Mucosa of descending colon (tissue), 3 donors: ENCODE data around the gene SLC13A2. TPM values are rescaled to one million over a fixed set of nuclear protein-coding genes. Genes with fewer than 3 reads are reported as not detected.

ENCODE experiments used
- ATAC-seq: fragments of 200-7000 bp; cut with Tn5 transposase; one replicate; pipeline ENCODE4 v1.9.1; 2020; ENCODE audit warnings: mild to moderate bottlenecking, moderate library complexity
- DNase-seq, 3 donors: peaks; one replicate each; pipeline ENCODE4 v3.0.0-alpha.2; 2020
- H3K36me3 ChIP-seq: fragments of 200-600 bp; one replicate; pipeline ENCODE4 v1.8.0; 2021; ENCODE audit warnings: low read depth, mild to moderate bottlenecking
- H3K4me1 ChIP-seq: fragments of 200-600 bp; one replicate; pipeline ENCODE4 v1.8.0; 2021; ENCODE audit warnings: low read depth, mild to moderate bottlenecking
- H3K4me3 ChIP-seq: fragments of 200-600 bp; one replicate; pipeline ENCODE4 v1.8.0; 2021; ENCODE audit warnings: mild to moderate bottlenecking
- H3K9me3 ChIP-seq: fragments of 200-600 bp; one replicate; pipeline ENCODE4 v1.8.0; 2021; ENCODE audit warnings: mild to moderate bottlenecking
- intact Hi-C, 2 donors: fragments of 100-400 bp; cut with DNase I in 1 of 2; cut with micrococcal nuclease in 1 of 2; formaldehyde crosslinking; loops; one replicate each; pipeline versions ENCODE4 v1.11.0 to v1.11.1; 2022; cut with DNase I, micrococcal nuclease
- total RNA-seq, 3 donors: library from RNA; stranded (reverse); fragmentation: NEBNext Ultra II Directional in 2 of 3; extraction: Animal tissue kit (Norgen Biotek cat#: 25700) in 2 of 3; gene quantifications; one replicate each; pipeline versions ENCODE4 v1.2.1 to v1.2.4, GENCODE V29; 2021 to 2023
- TF ChIP-seq, protein P1 (sequence below): fragments of 200-600 bp; IDR thresholded peaks from one replicate; pipeline ENCODE4 v1.8.0; 2022; ENCODE audit warnings: antibody characterized with exemption, mild to moderate bottlenecking
- donor health status: DM: no; HTN: no; CAD: no; lungs with moderate emphysema.
- donor health status: DM: no; HTN: no; CAD: no.
- donor health status: DM: no; HTN: yes; CAD: no.

The SLC13A2 gene
- total RNA-seq, 3 donors from 2014 or later, result 14.9 to 87.0 (median 17.1) TPM

DNA sequence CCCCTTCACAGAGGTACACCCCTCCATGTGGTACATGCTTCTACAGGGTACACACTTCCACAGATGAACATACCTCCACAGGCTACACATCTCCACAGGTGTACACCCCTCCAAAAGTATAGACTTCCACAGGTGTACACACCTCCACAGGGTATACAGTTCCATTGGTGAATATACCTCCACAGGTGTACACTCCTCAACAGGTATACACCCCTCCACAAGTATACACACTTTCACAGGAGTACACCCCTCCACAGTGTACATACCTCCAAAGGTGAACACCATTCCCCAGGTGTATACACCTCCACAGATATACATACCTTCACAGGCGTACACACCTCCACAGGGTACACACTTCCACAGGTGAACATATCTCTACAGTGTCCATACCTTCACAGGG is 42.1 kb downstream of the SLC13A2 start:
- peaks cover 3% of the 10 kb centered on the region for H3K4me1 ChIP-seq
- H3K4me3 ChIP-seq, result no peak overlapping the region
- H3K36me3 ChIP-seq, result no peaks in the 10 kb centered on the region
- intact Hi-C loops, result no loop called here
- H3K9me3 ChIP-seq, result no peaks in the 10 kb centered on the region
- TF ChIP-seq, protein P1, sequence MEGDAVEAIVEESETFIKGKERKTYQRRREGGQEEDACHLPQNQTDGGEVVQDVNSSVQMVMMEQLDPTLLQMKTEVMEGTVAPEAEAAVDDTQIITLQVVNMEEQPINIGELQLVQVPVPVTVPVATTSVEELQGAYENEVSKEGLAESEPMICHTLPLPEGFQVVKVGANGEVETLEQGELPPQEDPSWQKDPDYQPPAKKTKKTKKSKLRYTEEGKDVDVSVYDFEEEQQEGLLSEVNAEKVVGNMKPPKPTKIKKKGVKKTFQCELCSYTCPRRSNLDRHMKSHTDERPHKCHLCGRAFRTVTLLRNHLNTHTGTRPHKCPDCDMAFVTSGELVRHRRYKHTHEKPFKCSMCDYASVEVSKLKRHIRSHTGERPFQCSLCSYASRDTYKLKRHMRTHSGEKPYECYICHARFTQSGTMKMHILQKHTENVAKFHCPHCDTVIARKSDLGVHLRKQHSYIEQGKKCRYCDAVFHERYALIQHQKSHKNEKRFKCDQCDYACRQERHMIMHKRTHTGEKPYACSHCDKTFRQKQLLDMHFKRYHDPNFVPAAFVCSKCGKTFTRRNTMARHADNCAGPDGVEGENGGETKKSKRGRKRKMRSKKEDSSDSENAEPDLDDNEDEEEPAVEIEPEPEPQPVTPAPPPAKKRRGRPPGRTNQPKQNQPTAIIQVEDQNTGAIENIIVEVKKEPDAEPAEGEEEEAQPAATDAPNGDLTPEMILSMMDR, result no peak
- ATAC-seq, result no peak
- DNase-seq, result no peak

DNA sequence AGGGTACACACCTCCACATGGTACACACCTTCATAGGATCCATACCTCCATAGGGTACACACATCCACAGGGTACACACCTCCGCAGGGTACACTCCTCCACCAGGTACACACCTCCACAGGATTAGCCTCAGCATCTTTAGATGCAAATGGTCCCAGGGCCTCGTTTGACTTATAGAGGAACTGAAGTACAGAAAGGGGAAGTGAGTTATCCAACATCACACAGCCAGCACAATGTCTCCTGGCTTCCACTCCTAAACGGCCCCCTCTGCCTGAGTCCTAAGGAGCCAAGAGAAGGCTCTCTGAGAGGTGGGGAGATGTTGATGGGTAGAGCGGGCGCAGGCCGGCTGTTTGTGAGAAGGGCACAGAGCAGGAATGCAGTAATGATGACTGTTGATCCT is 44.7 kb downstream of the SLC13A2 start:
- TF ChIP-seq, protein P1, result no peak
- no peaks in the 10 kb centered on the region for H3K9me3 ChIP-seq
- DNase-seq (peak in 1 of 3 donors; percentile 12), ATAC-seq (no peak)
- H3K4me1 ChIP-seq, result peaks cover 3% of the 10 kb centered on the region
- no peaks in the 10 kb centered on the region for H3K36me3 ChIP-seq
- intact Hi-C loops, result no loop called here
- H3K4me3 ChIP-seq, result no peak overlapping the region

DNA sequence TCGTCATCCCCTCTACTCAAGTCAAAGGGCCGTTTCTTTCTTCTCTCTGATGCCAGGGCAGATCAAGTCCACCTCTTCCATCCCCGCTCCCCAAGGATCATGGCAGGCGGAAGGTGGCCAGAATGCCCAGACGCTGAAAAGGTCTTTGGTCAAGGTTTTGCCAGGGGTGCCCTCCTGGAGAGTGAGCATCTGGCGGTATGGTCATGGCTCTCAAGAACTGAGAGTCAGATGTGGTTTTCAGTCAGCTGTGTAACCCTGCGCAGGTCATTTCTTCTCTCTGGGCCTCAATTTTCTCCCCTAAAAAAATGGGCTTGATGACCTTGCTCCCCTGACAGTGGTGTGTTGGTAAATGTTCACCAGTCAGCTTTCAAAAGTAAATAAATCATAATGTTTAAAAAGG is 45.1 kb downstream of the SLC13A2 start:
- intact Hi-C loops, result no loop called here
- ATAC-seq (no peak), DNase-seq (peak in 1 of 3 donors; percentile 17)
- Histone ChIP-seq H3K36me3 (no peaks in the 10 kb centered on the region), H3K4me3 (no peak overlapping the region), H3K9me3 (no peaks in the 10 kb centered on the region), H3K4me1 (peaks cover 3% of the 10 kb centered on the region)
- TF ChIP-seq, protein P1, result no peak

DNA sequence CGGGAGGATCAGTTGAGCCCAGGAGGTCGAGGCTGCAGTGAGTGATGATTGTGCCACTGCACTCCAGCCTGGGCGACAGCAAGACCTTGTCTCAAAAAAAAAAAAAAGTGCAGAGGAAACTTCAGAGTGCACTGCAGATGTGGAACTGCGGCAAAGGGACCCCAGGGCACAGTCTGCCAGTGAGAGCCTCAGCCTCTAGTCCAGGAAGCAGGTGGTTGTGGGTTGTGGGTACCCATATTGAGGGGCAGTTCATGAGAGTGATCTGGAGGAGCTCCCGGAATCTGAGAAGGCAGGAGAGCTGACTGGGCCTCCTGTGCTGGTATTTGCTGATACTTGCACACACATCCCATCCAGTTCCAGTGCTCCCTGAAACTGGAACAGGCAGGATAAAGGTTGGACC is 45.8 kb downstream of the SLC13A2 start:
- peak in 1 of 3 donors; percentile 25 for DNase-seq
- intact Hi-C loops, result no loop called here
- TF ChIP-seq, protein P1, result no peak
- peaks cover 1% of the 10 kb centered on the region for H3K4me1 ChIP-seq
- no peaks in the 10 kb centered on the region for H3K9me3 ChIP-seq
- no peak for ATAC-seq
- H3K36me3 ChIP-seq, result no peaks in the 10 kb centered on the region
- no peak overlapping the region for H3K4me3 ChIP-seq

DNA sequence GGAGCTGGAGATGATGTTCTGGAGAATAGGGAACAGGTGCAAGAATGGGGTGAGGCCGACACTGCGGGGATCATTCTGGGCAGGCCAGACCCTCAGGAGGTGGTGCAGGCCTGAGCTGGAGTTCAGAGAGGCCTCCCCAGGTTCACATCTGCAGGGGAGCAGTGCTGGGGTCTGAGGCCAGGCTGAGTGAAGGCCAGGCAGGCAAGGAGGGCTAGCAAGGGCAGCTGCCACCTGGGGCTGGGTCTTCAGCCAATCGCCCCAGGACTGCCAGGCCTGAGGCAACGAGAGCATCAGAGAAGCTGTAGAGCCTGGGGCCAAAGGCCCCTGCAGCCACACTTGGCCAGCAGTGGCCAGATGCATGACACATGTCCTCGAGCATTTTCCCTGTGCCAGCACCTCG is 47.2 kb downstream of the SLC13A2 start:
- intact Hi-C loops, result no loop called here
- peaks cover 12% of the 10 kb centered on the region for H3K4me1 ChIP-seq
- no peak overlapping the region for H3K4me3 ChIP-seq
- TF ChIP-seq, protein P1, result no peak
- peak in 1 of 3 donors; percentile 28 for DNase-seq
- no peaks in the 10 kb centered on the region for H3K36me3 ChIP-seq
- H3K9me3 ChIP-seq, result no peaks in the 10 kb centered on the region
- ATAC-seq, result no peak
